NK-92 (cell line): ENCODE results near the gene PCP4L1.
A peak's percentile ranks its signal among the peaks of the same experiment; 100 is the strongest.
"Not testable (repeated sequence)": the region's sequence is repeated elsewhere in the genome, so short reads cannot be mapped to it uniquely, and the experiment has no call there.

ENCODE experiments used
- DNase-seq: peaks from one replicate; lab custom pipeline; 2025; ENCODE audit not compliant: unreplicated experiment; lab: John Stamatoyannopoulos, UW

Gene PCP4L1

DNA sequence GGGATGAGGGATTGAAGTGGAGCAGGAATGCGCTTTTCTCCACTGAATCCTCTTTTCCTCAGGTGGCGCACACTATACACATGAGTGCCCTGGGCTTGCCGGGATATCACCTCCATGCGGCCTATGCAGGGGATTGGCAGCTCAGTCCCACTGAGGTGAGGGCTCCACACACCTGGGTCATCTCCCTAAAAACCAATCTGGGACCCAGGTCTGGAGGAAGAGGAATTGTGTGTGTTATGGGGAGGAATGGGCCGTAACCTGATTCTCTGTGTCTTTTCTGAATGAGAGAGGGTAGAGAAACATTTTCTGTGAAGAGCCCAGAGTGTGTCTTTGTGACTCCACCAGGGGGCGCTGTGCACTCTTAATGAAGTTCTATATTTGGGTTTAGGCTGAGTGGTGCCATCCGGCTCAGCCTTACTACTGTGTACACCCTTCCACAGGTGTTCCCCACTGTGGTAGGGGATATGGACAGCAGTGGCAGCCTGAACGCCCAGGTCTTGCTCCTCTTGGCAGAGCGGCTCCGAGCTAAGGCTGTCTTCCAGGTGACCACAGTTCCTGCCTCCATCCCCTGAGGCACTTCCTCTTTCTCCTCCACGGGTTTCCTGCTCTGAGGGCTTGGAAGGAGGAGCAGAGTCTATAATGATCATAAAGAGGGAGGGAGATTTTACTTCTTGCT lies 31.2 kb upstream of the PCP4L1 start:
- peak; percentile 69 for DNase-seq

DNA sequence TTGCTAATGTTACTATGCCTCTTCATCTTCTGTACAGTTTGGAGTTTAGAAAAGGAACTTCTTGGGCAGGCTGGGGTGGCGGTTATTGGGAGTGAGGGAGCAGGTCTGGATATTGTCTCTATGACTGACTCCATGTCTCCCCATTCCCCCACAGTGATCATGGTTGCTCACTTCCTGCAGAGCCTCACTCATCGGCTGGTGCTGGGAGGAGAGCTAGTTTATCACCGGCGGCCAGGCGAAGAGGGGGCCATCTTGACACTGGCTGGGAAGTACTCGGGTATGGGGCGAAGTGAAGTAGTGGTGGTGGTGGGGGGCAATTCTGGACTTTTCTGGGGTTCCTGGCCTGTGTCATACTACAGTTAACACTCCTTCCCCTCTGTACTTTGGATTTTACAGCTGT lies 30.5 kb upstream of the PCP4L1 start:
- no peak for DNase-seq

DNA sequence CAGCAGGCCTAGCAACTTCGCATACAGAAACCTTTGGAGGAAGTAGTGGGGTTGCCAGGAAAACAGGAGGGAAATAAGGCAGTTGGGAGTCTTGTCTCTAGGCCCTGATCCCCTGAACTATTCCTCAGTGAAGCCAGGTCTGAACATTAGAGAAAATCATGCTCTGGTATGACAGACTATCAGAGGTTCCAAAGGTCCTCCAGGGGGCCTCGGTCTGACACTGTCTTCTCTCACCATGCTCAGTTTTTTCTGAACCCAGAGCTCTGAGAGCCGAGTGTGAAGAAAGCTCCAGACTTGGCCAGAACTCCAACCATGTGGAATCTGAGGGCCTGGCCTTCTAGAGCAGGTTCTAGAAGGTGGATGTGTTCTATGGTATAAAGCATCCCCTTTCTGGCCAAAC lies 28.6 kb upstream of the PCP4L1 start:
- DNase-seq = no peak

DNA sequence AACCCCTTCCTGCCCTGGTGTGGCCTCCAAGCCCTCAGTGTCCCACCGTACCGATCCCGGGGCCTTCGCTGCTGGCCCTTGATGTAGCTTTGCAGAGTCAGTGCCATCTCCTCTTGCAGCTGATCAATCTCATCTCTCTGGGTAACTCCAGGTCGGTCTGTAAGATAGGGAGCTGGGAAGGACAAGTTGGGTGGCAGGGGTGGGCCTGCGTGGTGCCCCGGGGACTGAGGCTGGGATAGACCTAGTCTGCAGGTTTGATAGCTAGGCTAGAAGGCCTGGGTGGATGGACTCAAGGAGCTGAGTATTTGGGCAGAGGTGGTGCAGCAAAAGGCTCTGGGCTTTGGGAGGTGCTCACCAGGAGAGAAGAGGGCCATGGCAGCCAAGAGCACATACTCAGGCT lies 27.8 kb upstream of the PCP4L1 start:
- no peak for DNase-seq

- DNase-seq = no peak
Observed at GRCh38 chr1:161233102-161233501, 25.4 kb upstream of the PCP4L1 start.

DNA sequence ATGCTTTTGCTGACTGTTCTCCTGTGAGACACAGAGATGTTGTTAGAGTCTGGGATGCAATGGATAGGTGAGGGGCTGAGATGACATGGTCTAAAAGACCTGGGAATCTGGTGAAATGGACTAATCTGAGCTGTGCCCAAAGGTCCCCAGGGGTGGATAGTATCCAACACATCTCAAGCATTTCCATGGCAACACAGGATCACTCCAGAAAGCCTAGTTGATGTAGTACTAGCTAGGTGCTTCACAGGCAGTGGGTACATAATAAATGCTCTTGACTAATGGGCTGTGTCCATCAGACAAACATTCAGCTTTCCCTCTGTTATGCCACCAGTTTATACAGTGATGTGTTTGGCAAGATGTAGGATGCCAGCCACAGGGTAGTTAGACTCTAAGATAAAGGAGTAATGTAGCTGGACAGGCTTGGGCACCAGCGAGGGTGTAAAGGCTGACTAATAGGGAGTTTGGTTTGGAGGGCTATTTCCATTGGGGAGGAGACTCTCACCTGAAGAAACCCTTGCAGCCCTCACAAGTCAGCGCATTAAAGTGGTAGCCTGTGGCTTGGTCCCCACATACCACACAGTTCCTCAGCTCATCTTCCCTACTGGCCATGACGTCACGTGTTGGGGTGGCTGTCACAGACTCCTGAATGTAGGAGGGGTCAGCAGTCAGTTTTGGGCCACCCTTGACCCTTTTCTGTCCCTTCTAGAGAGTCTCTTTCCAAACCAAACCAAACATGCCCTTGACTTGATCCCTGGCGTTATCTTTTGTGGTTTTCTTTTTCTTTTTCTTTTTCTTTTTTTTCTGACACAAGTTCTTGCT lies 22.4 kb upstream of the PCP4L1 start:
- no peak for DNase-seq

- DNase-seq = no peak
Observed at GRCh38 chr1:161238039-161238473, 20.5 kb upstream of the PCP4L1 start, which contains the start of gene NR1I3. Gene NR1I3, minus strand, starts transcription at chr1:161238203. Its CDS starts 1,638 bp downstream, at chr1:161236565.

DNA sequence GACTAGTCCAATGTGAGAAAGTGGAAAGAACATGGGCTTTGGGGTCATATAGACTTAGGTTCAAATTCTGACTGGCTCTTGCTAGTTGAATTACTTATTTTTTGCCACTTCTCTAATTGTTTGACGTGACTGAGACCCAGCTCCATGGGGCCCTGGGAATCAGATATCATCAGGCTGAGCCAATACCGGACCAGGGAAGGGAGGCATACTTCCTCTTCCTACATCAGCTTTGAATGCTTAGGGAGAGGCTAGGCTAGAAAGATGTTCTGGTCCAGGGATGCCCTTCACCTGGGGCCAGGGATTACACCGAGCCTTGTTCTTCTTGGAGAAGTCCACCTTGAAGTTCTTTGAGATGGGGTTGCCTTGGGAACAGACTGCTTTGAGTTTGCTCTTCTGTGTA lies 16.9 kb upstream of the PCP4L1 start:
- no peak for DNase-seq

DNA sequence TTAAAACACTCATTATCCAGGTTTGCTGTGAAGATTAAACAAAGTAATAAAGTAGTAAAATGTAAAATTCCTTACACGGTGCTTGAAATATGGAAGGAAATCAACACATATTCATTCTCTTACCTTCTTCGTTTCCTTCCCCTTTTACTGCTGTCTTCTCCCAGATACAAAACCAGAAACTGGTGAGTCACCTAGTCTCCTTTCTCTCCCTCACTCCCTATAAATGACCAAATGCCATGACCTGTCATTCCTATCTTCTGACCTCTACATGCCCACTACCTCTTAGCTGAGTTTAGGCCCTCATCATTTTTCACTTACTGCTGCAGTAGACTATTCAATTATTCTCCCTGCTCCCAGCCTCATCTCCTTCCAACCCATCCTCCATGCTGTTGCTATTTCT lies 16.2 kb upstream of the PCP4L1 start:
- no peak for DNase-seq

- DNase-seq = no peak
Observed at GRCh38 chr1:161244888-161245287, 13.7 kb upstream of the PCP4L1 start.

- not testable (repeated sequence) for DNase-seq
Observed at GRCh38 chr1:161250100-161250499, 8.4 kb upstream of the PCP4L1 start.

GRCh38 chr1:161250829-161251228 lies 7.7 kb upstream of the PCP4L1 start:
- DNase-seq = no peak

DNA sequence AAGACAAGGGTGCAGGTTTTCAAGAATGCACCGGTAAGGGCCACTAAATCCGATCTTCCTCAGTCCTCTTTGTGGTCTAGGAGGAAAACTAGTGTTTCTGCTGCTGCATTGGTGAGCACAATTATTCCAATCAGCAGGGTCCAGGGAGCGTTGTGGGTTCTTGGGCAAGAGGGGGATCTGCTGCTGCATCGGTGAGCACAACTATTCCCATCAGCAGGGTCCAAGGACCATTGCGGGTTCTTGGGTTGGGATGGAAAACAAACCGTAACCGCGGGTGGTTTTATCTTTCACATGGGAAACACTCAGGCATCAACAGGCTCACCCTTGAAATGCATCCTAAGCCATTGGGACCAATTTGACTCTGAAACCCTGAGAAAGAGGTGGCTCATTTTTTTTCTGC lies 7.0 kb upstream of the PCP4L1 start:
- DNase-seq = no peak

- not testable (repeated sequence) for DNase-seq
Observed at GRCh38 chr1:161255302-161255701, 3.2 kb upstream of the PCP4L1 start.

GRCh38 chr1:161255955-161256520 lies 2.5 kb upstream of the PCP4L1 start:
- not testable (repeated sequence) for DNase-seq

DNA sequence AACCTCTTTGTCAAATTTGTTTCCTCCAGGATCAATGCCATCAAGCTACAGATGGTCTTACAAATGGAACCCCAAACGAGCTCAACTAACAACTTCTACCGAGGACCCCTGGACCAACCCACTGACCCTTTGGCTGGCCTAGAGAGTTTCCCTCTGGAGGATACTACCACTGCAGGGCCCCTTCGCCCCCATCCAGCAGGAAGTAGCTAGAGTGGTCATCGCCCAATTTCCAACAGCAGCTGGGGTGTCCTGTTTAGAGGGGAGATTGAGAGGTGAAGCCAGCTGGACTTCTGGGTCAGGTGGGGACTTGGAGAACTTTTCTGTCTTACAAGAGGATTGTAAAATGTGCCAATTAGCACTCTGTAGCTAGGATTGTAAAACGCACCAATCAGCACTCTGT lies 1.4 kb upstream of the PCP4L1 start:
- DNase-seq = not testable (repeated sequence)

DNA sequence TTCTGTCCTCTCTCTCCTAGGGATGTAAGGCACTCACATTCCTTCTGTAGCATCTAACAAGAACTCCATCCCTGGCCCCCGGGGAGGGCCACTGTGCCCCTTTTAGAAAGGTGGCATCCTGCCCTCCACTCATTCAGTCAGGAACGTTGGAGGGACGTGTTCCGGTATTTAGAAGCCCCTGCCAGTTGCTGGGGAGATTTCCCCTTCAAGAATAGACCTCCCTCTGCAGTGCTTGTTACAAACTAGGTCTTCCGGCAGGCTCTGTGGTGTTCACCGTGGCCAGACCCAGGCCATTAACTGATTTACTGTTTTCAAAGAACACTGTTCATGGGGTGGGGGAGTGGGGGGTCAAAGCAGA lies 779 bp downstream of the PCP4L1 start:
- DNase-seq = no peak

DNA sequence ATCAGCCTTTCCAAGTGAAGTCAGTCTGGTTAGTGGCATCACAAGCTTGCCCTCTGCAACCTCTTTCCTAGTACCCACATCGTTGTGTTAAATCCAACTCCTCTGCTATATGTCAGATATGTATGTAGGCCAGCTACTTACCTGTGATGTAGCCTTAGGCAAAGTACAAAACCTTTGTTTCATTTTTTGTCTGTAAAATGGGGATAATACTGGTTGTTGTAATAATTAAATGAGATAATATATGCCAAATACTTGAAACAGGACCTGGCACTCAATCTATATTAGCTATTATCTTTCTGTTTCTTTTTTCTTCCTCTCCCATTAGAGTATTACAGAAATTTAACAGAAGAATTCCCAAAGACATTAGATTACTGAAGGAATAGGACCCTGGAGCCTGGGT lies 1.2 kb downstream of the PCP4L1 start:
- no peak for DNase-seq

DNA sequence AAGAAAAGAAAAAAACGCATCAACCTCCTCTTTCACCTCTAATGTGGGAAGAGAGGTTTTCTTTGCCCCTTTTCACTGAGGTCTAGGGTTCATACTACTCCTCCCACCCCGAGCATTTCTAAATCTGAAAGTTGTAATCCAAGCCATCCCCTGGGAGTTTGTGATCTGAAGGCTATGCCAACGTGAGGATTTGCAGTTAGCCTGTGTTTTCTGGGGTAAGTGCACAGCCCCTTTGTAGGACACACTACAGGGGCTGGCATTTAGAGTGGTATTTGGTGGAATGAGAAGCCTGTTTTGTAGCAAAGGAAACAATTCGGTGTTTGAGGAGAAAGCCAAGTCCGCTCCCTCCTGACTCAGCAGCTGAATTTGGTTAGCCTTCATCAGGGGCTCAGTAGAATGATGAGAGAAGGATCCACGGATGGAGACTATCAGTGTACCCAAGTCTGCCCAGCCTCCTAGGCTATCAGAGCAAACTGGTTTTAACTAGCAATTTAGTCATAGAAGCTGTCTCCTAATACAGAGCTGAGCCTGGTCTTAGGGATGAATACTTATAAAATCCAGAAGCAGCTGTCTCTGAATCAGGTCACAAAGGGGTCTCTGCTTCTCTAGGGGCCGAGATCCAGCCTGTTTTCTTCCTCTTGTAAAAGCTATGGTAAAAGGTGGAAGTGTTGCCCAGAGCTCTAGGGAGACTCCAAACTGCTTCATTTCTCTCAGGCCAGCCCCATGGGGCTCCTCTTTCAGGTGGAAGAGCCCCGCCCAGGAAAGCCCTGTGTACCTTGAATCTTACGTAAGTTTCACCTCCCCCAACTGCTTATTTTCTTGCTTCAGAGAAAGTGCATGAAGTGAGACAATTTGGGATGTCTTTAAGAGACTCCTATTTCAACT lies 2.1 kb downstream of the PCP4L1 start:
- no peak for DNase-seq

DNA sequence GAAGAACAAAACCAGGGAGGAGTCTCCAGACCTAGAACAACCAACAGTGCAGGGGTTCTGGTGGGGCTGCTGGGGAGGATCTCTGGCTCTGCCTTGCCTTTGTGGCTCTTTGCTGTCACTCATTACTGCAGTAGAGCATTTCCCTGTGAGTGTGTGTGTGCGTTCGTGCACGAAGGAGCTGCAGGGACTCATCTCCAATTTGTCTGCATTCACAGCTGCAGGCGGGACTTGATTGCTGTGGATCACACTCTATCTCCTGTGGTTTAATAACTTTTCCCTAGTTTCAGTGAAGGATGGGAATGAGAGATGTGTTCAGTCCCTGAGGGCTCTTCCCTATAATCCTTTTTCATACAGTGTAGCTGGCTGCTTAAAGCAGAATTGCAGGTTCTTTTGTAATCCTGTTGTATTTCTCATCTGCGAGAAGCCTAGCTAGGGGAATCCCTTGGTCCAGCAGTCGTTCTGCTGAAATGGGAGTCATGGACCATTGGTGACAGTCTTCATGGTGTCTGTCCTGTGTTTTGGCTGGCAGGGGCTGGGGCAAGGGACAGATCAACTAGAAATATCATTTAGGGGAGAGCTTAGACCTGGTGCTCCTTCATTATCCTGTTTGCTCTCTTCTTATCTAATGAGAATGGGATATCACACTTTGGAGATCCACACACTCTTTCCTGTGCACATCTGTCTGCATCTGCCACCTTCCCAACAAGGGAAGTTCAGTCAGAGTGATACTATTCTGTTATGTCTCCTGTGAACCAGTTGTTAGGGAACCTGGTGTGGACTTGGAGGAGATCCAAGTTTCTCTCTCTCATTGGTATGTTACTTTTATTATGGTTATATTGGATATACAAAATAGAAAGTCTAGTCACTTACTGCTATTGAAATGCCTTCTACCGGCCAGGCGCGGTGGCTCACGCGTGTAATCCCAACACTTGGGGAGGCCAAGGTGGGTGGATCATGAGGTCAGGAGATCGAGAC lies 3.0 kb downstream of the PCP4L1 start:
- DNase-seq = no peak
